Karpas-422 (cell line): ENCODE measurements around the gene CDT1. TPM values are rescaled to one million over a fixed set of nuclear protein-coding genes. Genes with fewer than 3 reads are reported as not detected.
A peak's percentile ranks its signal among the peaks of the same experiment; 100 is the strongest.

Experiments
- DNase-seq: peaks from one replicate; pipeline ENCODE4 v3.0.0-alpha.2; 2015
- H2AFZ ChIP-seq: fragments of 200-600 bp; sonication (generic); 2 replicates; pipeline ENCODE4 v1.6.1; 2014; ENCODE audit warnings: antibody characterized with exemption, low read length, mixed read lengths
- H3K27ac ChIP-seq: fragments of 200-600 bp; sonication (generic); 2 replicates; pipeline ENCODE4 v1.5.1; 2014; ENCODE audit warnings: mild to moderate bottlenecking, low read length, moderate library complexity
- H3K27me3 ChIP-seq: fragments of 200-600 bp; sonication (generic); 2 replicates; pipeline ENCODE4 v1.6.1; 2014; ENCODE audit warnings: low read length, mixed read lengths
- H3K36me3 ChIP-seq: fragments of 200-600 bp; sonication (generic); 2 replicates; pipeline ENCODE4 v1.6.1; 2014; ENCODE audit warnings: low read length, mixed read lengths; ENCODE audit not compliant: insufficient read depth
- H3K4me1 ChIP-seq: fragments of 200-600 bp; sonication (generic); 2 replicates; pipeline ENCODE4 v1.6.1; 2014; ENCODE audit warnings: mild to moderate bottlenecking, low read length, mixed read lengths
- H3K4me2 ChIP-seq: fragments of 200-600 bp; sonication (generic); 2 replicates; pipeline ENCODE4 v1.6.1; 2014; ENCODE audit warnings: low read length, low read depth, mild to moderate bottlenecking; ENCODE audit not compliant: poor library complexity, severe bottlenecking
- H3K4me3 ChIP-seq: fragments of 200-600 bp; sonication (generic); 2 replicates; pipeline ENCODE4 v1.5.1; 2014; ENCODE audit warnings: mild to moderate bottlenecking, antibody characterized with exemption, low read length, mixed read lengths
- H3K79me2 ChIP-seq: fragments of 200-600 bp; sonication (generic); 2 replicates; pipeline ENCODE4 v1.6.1; 2014; ENCODE audit warnings: mild to moderate bottlenecking, low read length, mixed read lengths
- H3K9ac ChIP-seq: fragments of 200-600 bp; sonication (generic); 2 replicates; pipeline ENCODE4 v1.6.0; 2014; ENCODE audit warnings: low read length
- H3K9me2 ChIP-seq: fragments of 200-600 bp; sonication (generic), shearing (Covaris generic); replicated peaks from 2 replicates; pipeline ENCODE4 v1.6.0; 2014; ENCODE audit warnings: mild to moderate bottlenecking, low read length, moderate library complexity; ENCODE audit not compliant: insufficient read depth
- H3K9me3 ChIP-seq: fragments of 300-700, 200-600 bp; sonication (generic); 2 replicates; pipeline ENCODE4 v1.6.1; 2014; ENCODE audit warnings: low read length, mixed read lengths
- H4K20me1 ChIP-seq: fragments of 200-600 bp; sonication (generic); 2 replicates; pipeline ENCODE4 v1.6.1; 2014; ENCODE audit warnings: mild to moderate bottlenecking, antibody characterized with exemption, low read length, low read depth; ENCODE audit not compliant: insufficient read depth
- total RNA-seq: library from RNA; depleted of rRNA; stranded (reverse); fragments of >200 nt; shearing (Covaris generic); gene quantifications from 2 replicates; pipeline ENCODE4 v1.2.3, GENCODE V29; 2014; ENCODE audit warnings: low replicate concordance

The CDT1 gene
- total RNA-seq, 1 experiment from 2014 or later = 20.4 TPM

DNA sequence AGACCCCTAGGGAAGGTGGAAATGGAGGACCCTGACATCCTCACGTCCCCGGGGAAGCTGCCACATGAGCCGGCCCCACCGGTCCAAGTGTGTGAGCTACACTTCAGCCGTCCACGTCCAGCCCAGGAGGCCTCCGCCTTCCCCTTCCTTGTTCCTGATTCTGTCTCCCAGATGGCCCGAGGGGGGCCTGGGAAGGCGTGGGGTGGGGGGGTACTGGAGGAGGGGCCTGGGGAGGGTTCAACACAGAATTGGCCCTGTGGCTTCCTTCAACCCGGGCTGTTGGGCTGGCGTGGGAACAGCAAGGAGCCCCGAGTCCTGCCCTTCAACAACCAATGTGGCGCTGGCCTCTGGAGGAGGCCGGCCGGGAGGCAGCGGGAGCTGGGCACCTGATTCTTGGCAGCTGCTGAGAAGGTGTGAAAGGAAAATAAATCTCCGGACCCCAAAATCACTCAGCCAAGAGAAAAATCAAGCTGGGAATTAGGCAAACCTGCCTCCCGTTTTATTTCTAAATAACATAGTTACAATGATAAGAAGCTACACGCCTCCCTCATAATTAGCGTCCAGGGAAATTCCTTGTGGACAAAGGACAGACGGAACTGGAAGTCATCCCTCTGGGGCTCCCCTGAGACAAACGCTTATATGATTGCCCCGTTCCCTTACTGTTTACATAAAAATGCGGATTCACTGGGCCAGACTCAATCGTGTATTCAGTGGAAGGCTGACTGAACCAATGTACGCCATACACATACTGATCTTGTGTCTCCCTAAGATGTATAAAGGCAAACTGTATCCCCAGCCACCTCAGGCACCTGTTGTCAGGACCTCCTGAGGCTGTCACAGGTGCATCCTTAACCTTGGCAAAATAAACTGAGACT, 9.9 kb downstream of the CDT1 start:
- H2AFZ ChIP-seq = no peak overlapping the region
- H3K27me3 ChIP-seq = no peaks in the 10 kb centered on the region
- H3K9ac ChIP-seq = no peak overlapping the region
- peak; percentile 59 for DNase-seq
- H3K27ac ChIP-seq = no peak overlapping the region
- H3K4me2 ChIP-seq = no peak overlapping the region
- no peaks in the 10 kb centered on the region for H3K9me2 ChIP-seq
- peaks cover 17% of the 10 kb centered on the region for H3K79me2 ChIP-seq
- peaks cover 26% of the 10 kb centered on the region for H3K4me1 ChIP-seq
- H3K36me3 ChIP-seq = peaks cover 15% of the 10 kb centered on the region; the same call in 1 of the 2 replicates
- H3K9me3 ChIP-seq = peaks cover 3% of the 10 kb centered on the region
- H4K20me1 ChIP-seq = peaks cover 27% of the 10 kb centered on the region; the same call in 1 of the 2 replicates
- H3K4me3 ChIP-seq = no peak overlapping the region

DNA sequence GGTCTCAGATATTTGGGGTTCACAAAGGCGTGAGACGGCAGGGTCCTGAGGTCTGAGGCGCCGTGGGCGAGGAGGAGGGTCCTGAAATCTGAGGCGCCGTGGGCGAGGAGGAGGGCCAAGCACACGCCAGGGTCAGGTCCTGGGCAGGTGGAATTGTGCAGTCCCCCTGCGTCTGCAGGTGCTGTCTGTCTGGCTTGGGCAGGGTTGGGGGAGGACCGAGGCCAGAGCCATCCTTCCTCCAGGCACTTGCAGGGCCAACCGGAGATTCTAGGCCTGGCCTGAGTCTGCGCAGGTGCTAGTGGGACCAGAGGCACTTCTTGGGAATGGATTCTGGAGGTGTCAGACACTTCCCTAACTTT, 10.5 kb downstream of the CDT1 start:
- Histone ChIP-seq H4K20me1 (peaks cover 27% of the 10 kb centered on the region; the same call in 1 of the 2 replicates), H3K36me3 (peaks cover 12% of the 10 kb centered on the region; the same call in 1 of the 2 replicates), H3K79me2 (peaks cover 17% of the 10 kb centered on the region), H3K27ac (no peak overlapping the region), H3K4me3 (no peak overlapping the region), H3K4me1 (peaks cover 25% of the 10 kb centered on the region), H3K9me3 (peaks cover 3% of the 10 kb centered on the region), H3K4me2 (no peak overlapping the region), H2AFZ (no peak overlapping the region), H3K27me3 (no peaks in the 10 kb centered on the region), H3K9ac (no peak overlapping the region), H3K9me2 (no peaks in the 10 kb centered on the region)
- peak; percentile 41 for DNase-seq

GRCh38 chr16:88815227-88815626, 11.6 kb downstream of the CDT1 start:
- peak; percentile 36 for DNase-seq
- Histone ChIP-seq H3K4me3 (no peak overlapping the region), H3K4me2 (no peak overlapping the region), H3K36me3 (peaks cover 2% of the 10 kb centered on the region; the same call in 1 of the 2 replicates), H3K9ac (no peak overlapping the region), H3K9me2 (no peaks in the 10 kb centered on the region), H3K9me3 (peaks cover 3% of the 10 kb centered on the region), H4K20me1 (peaks cover 19% of the 10 kb centered on the region; the same call in 1 of the 2 replicates), H3K27ac (no peak overlapping the region), H3K4me1 (peaks cover 14% of the 10 kb centered on the region), H3K27me3 (no peaks in the 10 kb centered on the region), H2AFZ (no peak overlapping the region), H3K79me2 (peaks cover 9% of the 10 kb centered on the region)

GRCh38 chr16:88815901-88816589, 12.5 kb downstream of the CDT1 start:
- no peaks in the 10 kb centered on the region for H3K36me3 ChIP-seq
- H3K4me2 ChIP-seq = no peak overlapping the region
- H3K4me1 ChIP-seq = peaks cover 6% of the 10 kb centered on the region
- peaks cover 3% of the 10 kb centered on the region for H3K9me3 ChIP-seq
- H3K79me2 ChIP-seq = peaks cover under 1% of the 10 kb centered on the region; the same call in 1 of the 2 replicates
- H4K20me1 ChIP-seq = 0 out of 2 replicates have a peak, but pooled peaks cover 11% of the 10 kb centered on the region
- H2AFZ ChIP-seq = no peak overlapping the region
- peak; percentile 88 for DNase-seq
- no peaks in the 10 kb centered on the region for H3K9me2 ChIP-seq
- no peaks in the 10 kb centered on the region for H3K27me3 ChIP-seq
- no peak overlapping the region for H3K27ac ChIP-seq
- H3K9ac ChIP-seq = no peak overlapping the region
- H3K4me3 ChIP-seq = no peak overlapping the region

GRCh38 chr16:88816736-88817535, 13.3 kb downstream of the CDT1 start:
- Histone ChIP-seq H3K9ac (no peak overlapping the region), H3K4me3 (no peak overlapping the region), H3K36me3 (no peaks in the 10 kb centered on the region), H3K27me3 (no peaks in the 10 kb centered on the region), H3K79me2 (no peaks in the 10 kb centered on the region), H3K4me1 (peaks cover 2% of the 10 kb centered on the region), H3K27ac (no peak overlapping the region), H3K9me2 (no peaks in the 10 kb centered on the region), H3K9me3 (peaks cover 3% of the 10 kb centered on the region), H2AFZ (no peak overlapping the region), H3K4me2 (no peak overlapping the region), H4K20me1 (0 out of 2 replicates have a peak, but pooled peaks cover 11% of the 10 kb centered on the region)
- DNase-seq = no peak

- Histone ChIP-seq H3K4me2 (no peak overlapping the region), H3K9me3 (no peaks in the 10 kb centered on the region), H2AFZ (no peak overlapping the region), H3K9me2 (no peaks in the 10 kb centered on the region), H3K4me3 (no peak overlapping the region), H3K79me2 (no peaks in the 10 kb centered on the region), H3K27ac (no peak overlapping the region), H3K9ac (no peak overlapping the region), H4K20me1 (0 out of 2 replicates have a peak, but pooled peaks cover 6% of the 10 kb centered on the region), H3K4me1 (no peaks in the 10 kb centered on the region), H3K27me3 (no peaks in the 10 kb centered on the region), H3K36me3 (no peaks in the 10 kb centered on the region)
- DNase-seq = no peak
These were observed 14.4 kb downstream of the CDT1 start for GRCh38 chr16:88817785-88818574.

DNA sequence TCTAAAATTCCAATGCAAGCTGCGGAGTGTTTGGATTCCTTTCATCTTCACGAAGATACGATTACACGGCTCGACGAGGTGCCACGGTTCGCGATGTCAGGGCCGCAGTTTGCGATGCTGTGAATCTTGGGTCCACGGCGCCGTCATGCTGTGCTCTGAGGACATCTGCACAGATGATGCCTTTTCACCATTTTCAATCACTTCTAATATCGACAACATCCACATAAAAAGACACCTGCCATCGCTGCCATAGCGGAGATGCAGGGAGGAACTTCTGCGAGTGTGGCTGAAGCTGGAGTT, 14.9 kb downstream of the CDT1 start:
- Histone ChIP-seq H3K9ac (no peak overlapping the region), H3K4me2 (no peak overlapping the region), H3K9me3 (no peaks in the 10 kb centered on the region), H3K79me2 (no peaks in the 10 kb centered on the region), H4K20me1 (0 out of 2 replicates have a peak, but pooled peaks cover 6% of the 10 kb centered on the region), H3K4me3 (no peak overlapping the region), H3K36me3 (no peaks in the 10 kb centered on the region), H2AFZ (no peak overlapping the region), H3K9me2 (no peaks in the 10 kb centered on the region), H3K27me3 (no peaks in the 10 kb centered on the region), H3K4me1 (no peaks in the 10 kb centered on the region), H3K27ac (no peak overlapping the region)
- no peak for DNase-seq
